GM23338 (cell line): ENCODE results near the gene ROCK2.

Source experiments
- CREB1 ChIP-seq: fragments of 250-450 bp; sonication (Bioruptor Pico); IDR thresholded peaks from 2 replicates; pipeline ENCODE4 v1.5.0; 2020; ENCODE audit warnings: low read depth, mild to moderate bottlenecking, moderate library complexity
- CTCF ChIP-seq, 2 experiments: fragments of 200-600 bp in 1 of 2; sonication (generic) in 1 of 2; conservative IDR thresholded peaks; 2 replicates each; pipeline versions ENCODE4 v1.5.1 to v1.6.1; 2016 to 2017; ENCODE audit warnings: antibody characterized with exemption in 2 of 2, low read depth in 2 of 2, mild to moderate bottlenecking in 2 of 2, moderate library complexity in 1 of 2
- ETS1 ChIP-seq: IDR thresholded peaks from 2 replicates; pipeline ENCODE4 v1.6.1; 2016; ENCODE audit warnings: antibody characterized with exemption
- EZH2 ChIP-seq: fragments of 200-600 bp; sonication (generic); IDR thresholded peaks from one replicate; pipeline ENCODE4 v1.8.0; 2017; ENCODE audit warnings: antibody characterized with exemption, mild to moderate bottlenecking, low read depth; ENCODE audit not compliant: unreplicated experiment
- EZH2phosphoT487 ChIP-seq: fragments of 200-600 bp; sonication (generic); IDR thresholded peaks from one replicate; pipeline ENCODE4 v1.8.1; 2018; ENCODE audit warnings: antibody characterized with exemption; ENCODE audit not compliant: unreplicated experiment
- JUNB ChIP-seq: IDR thresholded peaks from one replicate; pipeline ENCODE4 v1.6.1; 2016; ENCODE audit warnings: antibody characterized with exemption; ENCODE audit not compliant: unreplicated experiment
- NANOG ChIP-seq: IDR thresholded peaks from 2 replicates; pipeline ENCODE4 v1.6.1; 2016; ENCODE audit warnings: antibody characterized with exemption, borderline replicate concordance
- POLR2AphosphoS5 ChIP-seq: IDR thresholded peaks from 2 replicates; pipeline ENCODE4 v1.6.1; 2016; ENCODE audit warnings: antibody characterized with exemption, low read depth
- REST ChIP-seq: IDR thresholded peaks from one replicate; pipeline ENCODE4 v1.6.1; 2018; ENCODE audit warnings: antibody characterized with exemption; ENCODE audit not compliant: unreplicated experiment
- ZNF114 ChIP-seq: fragments of 250-450 bp; sonication (Bioruptor Pico); IDR thresholded peaks from 2 replicates; pipeline ENCODE4 v1.5.0; 2020; ENCODE audit warnings: mild to moderate bottlenecking, moderate library complexity
- TF ChIP-seq, protein P1 (sequence below): fragments of 250-450 bp; sonication (Bioruptor Pico); IDR thresholded peaks from 2 replicates; pipeline ENCODE4 v1.5.0; 2020; ENCODE audit warnings: mild to moderate bottlenecking, moderate library complexity

- TF ChIP-seq CTCF (conservative IDR thresholded peaks at IDR 0.05; ENCODE audit: low read depth in 2 of 2) (no peak), REST (no peak), EZH2phosphoT487 (no peak), JUNB (no peak), POLR2AphosphoS5 (no peak), ZNF114 (CRISPR knock-in tag) (no peak), CREB1 (CRISPR knock-in tag) (no peak), EZH2 (no peak), NANOG (no peak), ETS1 (no peak)
- TF ChIP-seq, protein P1, sequence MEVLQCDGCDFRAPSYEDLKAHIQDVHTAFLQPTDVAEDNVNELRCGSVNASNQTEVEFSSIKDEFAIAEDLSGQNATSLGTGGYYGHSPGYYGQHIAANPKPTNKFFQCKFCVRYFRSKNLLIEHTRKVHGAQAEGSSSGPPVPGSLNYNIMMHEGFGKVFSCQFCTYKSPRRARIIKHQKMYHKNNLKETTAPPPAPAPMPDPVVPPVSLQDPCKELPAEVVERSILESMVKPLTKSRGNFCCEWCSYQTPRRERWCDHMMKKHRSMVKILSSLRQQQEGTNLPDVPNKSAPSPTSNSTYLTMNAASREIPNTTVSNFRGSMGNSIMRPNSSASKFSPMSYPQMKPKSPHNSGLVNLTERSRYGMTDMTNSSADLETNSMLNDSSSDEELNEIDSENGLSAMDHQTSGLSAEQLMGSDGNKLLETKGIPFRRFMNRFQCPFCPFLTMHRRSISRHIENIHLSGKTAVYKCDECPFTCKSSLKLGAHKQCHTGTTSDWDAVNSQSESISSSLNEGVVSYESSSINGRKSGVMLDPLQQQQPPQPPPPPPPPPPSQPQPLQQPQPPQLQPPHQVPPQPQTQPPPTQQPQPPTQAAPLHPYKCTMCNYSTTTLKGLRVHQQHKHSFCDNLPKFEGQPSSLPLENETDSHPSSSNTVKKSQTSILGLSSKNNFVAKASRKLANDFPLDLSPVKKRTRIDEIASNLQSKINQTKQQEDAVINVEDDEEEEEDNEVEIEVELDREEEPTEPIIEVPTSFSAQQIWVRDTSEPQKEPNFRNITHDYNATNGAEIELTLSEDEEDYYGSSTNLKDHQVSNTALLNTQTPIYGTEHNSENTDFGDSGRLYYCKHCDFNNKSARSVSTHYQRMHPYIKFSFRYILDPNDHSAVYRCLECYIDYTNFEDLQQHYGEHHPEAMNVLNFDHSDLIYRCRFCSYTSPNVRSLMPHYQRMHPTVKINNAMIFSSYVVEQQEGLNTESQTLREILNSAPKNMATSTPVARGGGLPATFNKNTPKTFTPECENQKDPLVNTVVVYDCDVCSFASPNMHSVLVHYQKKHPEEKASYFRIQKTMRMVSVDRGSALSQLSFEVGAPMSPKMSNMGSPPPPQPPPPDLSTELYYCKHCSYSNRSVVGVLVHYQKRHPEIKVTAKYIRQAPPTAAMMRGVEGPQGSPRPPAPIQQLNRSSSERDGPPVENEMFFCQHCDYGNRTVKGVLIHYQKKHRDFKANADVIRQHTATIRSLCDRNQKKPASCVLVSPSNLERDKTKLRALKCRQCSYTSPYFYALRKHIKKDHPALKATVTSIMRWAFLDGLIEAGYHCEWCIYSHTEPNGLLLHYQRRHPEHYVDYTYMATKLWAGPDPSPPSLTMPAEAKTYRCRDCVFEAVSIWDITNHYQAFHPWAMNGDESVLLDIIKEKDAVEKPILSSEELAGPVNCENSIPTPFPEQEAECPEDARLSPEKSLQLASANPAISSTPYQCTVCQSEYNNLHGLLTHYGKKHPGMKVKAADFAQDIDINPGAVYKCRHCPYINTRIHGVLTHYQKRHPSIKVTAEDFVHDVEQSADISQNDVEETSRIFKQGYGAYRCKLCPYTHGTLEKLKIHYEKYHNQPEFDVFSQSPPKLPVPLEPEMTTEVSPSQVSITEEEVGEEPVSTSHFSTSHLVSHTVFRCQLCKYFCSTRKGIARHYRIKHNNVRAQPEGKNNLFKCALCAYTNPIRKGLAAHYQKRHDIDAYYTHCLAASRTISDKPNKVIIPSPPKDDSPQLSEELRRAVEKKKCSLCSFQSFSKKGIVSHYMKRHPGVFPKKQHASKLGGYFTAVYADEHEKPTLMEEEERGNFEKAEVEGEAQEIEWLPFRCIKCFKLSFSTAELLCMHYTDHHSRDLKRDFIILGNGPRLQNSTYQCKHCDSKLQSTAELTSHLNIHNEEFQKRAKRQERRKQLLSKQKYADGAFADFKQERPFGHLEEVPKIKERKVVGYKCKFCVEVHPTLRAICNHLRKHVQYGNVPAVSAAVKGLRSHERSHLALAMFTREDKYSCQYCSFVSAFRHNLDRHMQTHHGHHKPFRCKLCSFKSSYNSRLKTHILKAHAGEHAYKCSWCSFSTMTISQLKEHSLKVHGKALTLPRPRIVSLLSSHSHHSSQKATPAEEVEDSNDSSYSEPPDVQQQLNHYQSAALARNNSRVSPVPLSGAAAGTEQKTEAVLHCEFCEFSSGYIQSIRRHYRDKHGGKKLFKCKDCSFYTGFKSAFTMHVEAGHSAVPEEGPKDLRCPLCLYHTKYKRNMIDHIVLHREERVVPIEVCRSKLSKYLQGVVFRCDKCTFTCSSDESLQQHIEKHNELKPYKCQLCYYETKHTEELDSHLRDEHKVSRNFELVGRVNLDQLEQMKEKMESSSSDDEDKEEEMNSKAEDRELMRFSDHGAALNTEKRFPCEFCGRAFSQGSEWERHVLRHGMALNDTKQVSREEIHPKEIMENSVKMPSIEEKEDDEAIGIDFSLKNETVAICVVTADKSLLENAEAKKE (CRISPR knock-in tag), result no peak
Observed at GRCh38 chr2:11299439-11299838, 45.0 kb downstream of the ROCK2 start.
